Motor neuron (in vitro differentiated cells): ENCODE results near the gene RAB3GAP1. TPM values are rescaled to one million over a fixed set of nuclear protein-coding genes. Genes with fewer than 3 reads are reported as not detected.
A peak's percentile ranks its signal among the peaks of the same experiment; 100 is the strongest.

Source experiments
- ATAC-seq, 8 experiments: fragments of 200-7000 bp; cut with Tn5 transposase; replicated peaks in 6 of 8; 2 replicates each; pipeline ENCODE4 v1.8.0; 2021; ENCODE audit warnings: mild to moderate bottlenecking in 8 of 8, moderate library complexity in 8 of 8
- H3K27ac ChIP-seq, 2 donors: fragments of 250-450 bp; sonication (Bioruptor Pico); 2 replicates each; pipeline ENCODE4 v1.9.0; 2021; ENCODE audit warnings: antibody characterized with exemption in 2 of 2, mild to moderate bottlenecking in 2 of 2, moderate library complexity in 1 of 2
- H3K4me1 ChIP-seq, 2 donors: fragments of 250-450 bp; sonication (Bioruptor Pico); replicated peaks in 1 of 2; 2 replicates each; pipeline ENCODE4 v1.6.1; 2021; ENCODE audit warnings: antibody characterized with exemption in 2 of 2, mild to moderate bottlenecking in 2 of 2, moderate library complexity in 1 of 2
- H3K4me3 ChIP-seq, 5 donors: fragments of 250-450 bp; sonication (Bioruptor Pico); 2 replicates each; pipeline ENCODE4 v1.9.0; 2021; ENCODE audit warnings: antibody characterized with exemption in 5 of 5, mild to moderate bottlenecking in 5 of 5, moderate library complexity in 4 of 5
- WGBS, 10 experiments: fragments of 450-650 bp; shearing (Covaris generic); methylation state at CpG; one replicate each; pipeline ENCODE4 v1.0.0; 2022; 5-methylcytosine and 5-hydroxymethylcytosine counted together
- in situ Hi-C, 9 experiments: fragments of 400-800 bp; cut with MboI; loops; one replicate each; pipeline ENCODE4 v1.15.0; 2021; ENCODE audit warnings: low sequenced_read_pairs in 9 of 9, low pct_unique_long_range_greater_than_20kb in 2 of 9; ENCODE audit not compliant: unreplicated experiment in 9 of 9
- total RNA-seq, 8 experiments: library from RNA; unstranded; fragments of 300-600 nt; gene quantifications; 2 replicates each; pipeline versions ENCODE4 v1.2.3 to v1.2.4, GENCODE V29; 2022

RAB3GAP1 gene
- total RNA-seq, 8 experiments from 2014 or later, result 28.1 to 56.5 (median 39.2) TPM

DNA sequence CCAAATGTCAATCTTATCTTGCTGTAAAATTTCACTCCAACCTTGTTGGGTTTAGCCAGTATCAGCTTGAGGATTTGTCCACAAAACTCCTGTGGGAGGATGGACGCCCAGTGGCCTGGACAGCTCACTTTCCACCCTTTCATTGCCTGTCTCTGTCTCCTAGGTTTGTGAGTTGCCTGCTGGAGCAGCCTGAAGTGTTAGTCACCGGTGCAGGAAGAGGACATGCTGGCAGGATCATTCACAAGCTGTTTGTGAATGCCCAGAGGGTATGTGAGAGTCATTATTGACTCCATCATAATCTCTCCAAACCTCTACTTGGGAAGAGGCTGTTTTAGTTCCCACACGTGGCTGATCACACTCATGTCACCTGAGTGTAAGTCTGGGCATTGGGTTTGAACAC lies 112.3 kb downstream of the RAB3GAP1 start:
- ATAC-seq, result peak in 3 of 8 experiments; percentile 38 to 81 (median 58)
- Histone ChIP-seq H3K27ac (no peak overlapping the region), H3K4me1 (no peaks in the 10 kb centered on the region), H3K4me3 (no peak overlapping the region)
- in situ Hi-C loops, result no loop called here
- 25 to 100% (median 91%) methylated on average over 1 to 3 of the region's 3 CpGs; no CpG with 5 or more reads in 2 of the 10 experiments for WGBS, 10 experiments

DNA sequence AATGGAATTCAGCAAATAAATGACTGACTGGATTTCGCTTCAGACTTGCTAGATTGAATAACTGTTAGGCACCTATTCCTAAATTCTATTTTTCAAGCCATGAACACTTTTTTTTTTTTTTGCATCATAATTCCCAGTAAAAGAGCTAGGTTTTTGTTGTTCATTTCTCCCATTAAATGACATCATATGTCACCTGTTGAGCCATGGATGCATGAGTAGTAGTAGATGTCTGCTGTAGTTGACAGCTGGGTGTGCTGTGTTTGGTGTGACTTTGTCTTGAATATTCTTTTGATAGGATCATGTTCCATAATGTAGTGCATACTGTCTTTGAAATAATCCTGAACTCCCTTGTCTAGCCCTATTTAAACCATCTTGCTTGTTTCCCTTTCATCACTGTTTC lies 115.2 kb downstream of the RAB3GAP1 start:
- H3K27ac ChIP-seq, result no peak overlapping the region
- 86 to 100% (median 100%) methylated on average over 1 of the region's 1 CpG; no CpG with 5 or more reads in 1 of the 10 experiments for WGBS, 10 experiments
- H3K4me3 ChIP-seq, result no peak overlapping the region
- in situ Hi-C loops, result no loop called here
- no peaks in the 10 kb centered on the region for H3K4me1 ChIP-seq
- ATAC-seq, result peak in 2 of 8 experiments; percentile 6 to 8

DNA sequence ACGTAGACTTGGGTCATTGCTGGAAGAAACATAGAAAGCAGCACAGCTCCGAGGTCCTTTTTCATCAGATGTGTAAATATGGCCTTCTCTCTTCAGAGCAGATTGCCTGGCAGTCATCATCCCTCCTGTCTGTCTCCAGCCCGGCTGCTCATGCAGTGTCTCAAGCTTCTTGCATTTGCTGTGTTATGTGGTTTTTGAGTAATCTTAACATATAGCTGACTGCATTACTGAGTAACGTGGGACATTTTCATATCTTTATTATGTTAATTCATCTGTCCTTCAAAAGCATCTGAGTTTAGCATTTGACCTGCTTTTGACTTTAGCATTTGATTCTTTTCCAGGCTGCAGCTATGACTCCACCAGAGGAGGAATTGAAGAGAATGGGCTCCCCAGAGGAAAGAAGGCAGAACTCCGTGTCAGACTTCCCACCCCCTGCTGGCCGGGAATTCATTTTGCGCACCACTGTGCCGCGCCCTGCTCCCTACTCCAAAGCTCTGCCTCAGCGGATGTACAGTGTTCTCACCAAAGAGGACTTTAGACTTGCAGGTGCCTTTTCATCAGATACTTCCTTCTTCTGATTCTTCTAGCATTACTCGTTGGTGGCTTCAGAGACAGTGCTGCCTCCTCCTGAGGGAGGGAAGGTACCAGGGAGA lies 116.2 kb downstream of the RAB3GAP1 start:
- ATAC-seq, result peak in 6 of 8 experiments; percentile 48 to 92 (median 66)
- Histone ChIP-seq H3K4me1 (no peaks in the 10 kb centered on the region), H3K4me3 (no peak overlapping the region), H3K27ac (no peak overlapping the region)
- in situ Hi-C loops, result no loop called here
- WGBS, 10 experiments, result 43 to 97% (median 63%) methylated on average over 3 to 7 of the region's 11 CpGs; no CpG with 5 or more reads in 2 of the 10 experiments

DNA sequence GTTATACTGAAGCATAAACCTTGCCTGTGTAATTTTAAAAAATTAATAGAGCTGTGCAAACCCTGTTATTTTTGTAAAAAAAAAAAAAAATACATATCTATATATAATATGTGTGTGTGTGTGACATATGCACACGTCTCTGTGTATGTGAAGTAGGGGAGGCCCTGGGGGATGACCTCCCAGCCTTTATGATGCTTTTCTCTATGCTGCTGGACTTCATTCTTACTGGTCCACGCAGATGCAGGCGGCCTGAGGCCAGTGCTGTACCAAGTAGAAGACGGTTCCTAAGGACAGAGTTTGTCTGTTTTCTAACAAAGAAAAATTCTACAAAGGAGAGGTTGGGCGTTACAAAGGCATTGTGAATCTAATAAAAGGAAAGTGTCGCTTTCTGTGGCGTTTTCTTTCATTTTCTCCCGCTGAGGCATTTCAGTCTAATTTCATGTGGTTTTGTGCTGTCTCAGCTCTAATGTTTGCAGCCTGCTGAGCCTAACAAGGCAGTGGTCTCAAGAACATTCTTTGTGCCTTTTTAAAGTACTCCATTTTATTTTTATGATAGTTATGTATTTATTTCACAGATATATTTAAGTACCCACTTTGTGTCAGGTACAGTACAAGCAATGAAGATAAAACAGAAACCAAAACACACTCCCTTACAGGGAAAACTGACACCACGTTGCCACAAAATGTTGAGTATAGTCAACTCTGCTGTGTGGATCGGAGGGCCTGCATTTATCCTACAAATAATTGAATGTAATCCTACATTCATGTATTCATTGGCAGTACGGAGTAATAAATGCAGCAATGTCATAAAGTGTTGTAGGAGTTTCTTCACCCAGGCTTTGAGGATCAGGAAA lies 118.0 kb downstream of the RAB3GAP1 start:
- no peak overlapping the region for H3K4me3 ChIP-seq
- 78 to 91% (median 85%) methylated on average over 4 to 10 of the region's 11 CpGs; no CpG with 5 or more reads in 1 of the 10 experiments for WGBS, 10 experiments
- no peak overlapping the region for H3K27ac ChIP-seq
- in situ Hi-C loops, result no loop called here
- no peak for ATAC-seq
- no peaks in the 10 kb centered on the region for H3K4me1 ChIP-seq

DNA sequence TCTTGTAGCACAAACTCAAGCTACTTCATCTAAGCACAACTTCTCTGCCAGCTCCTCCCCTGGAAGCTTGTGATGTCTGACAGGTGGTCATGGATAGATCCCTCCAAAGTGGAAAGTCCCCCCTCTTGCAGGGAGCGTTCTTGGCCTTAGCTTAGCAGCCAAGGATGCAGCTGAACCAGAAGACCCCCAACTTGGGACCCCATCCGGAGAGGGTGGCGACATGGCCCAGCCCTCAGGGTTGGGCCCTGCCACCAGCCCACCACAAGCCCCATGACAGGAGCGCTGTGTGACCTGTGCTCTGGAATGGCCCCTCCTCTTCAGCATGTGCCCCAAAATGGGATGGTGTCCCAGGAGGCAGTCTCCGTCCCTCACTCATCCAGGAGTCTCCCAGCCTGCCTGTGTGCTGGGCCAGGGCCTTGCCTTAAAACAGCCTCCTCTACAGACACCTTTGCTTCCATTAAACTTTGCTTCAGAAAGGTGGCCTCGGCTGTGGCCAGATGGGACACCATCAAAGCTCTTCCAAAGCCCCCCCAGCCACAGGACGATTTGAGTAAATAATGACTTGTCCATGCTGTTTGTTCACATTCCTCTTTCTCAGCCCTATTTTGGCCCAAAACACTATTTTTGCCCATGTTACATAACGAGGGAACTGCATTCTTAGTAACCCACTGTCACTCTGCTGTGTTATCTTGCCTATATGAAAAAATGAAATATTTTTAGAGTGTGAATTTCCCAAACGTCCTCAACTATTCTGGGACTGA lies 122.1 kb downstream of the RAB3GAP1 start:
- Histone ChIP-seq H3K27ac (no peak overlapping the region), H3K4me3 (no peak overlapping the region), H3K4me1 (no peaks in the 10 kb centered on the region)
- 83 to 100% (median 96%) methylated on average over 1 to 5 of the region's 9 CpGs; no CpG with 5 or more reads in 5 of the 10 experiments for WGBS, 10 experiments
- no peak for ATAC-seq
- in situ Hi-C loops, result no loop called here

DNA sequence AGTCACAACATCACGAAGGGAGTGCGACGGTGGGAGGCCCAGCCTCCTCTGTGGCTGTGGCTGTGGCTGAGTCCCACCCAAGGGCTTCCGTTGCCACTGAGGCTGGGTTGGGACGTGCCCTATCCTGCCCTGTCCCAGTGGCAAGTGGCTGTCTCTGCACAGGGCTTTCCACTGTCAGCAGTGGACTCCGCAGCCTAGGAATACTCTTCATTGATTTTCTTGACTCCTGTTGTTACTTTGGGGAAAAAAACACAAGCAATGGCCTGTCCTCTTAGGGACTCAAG lies 122.7 kb downstream of the RAB3GAP1 start:
- ATAC-seq, result no peak
- WGBS, 10 experiments, result 85 to 100% (median 95%) methylated on average over 2 to 4 of the region's 6 CpGs; no CpG with 5 or more reads in 5 of the 10 experiments
- no peak overlapping the region for H3K4me3 ChIP-seq
- H3K4me1 ChIP-seq, result no peaks in the 10 kb centered on the region
- in situ Hi-C loops, result no loop called here
- no peak overlapping the region for H3K27ac ChIP-seq

DNA sequence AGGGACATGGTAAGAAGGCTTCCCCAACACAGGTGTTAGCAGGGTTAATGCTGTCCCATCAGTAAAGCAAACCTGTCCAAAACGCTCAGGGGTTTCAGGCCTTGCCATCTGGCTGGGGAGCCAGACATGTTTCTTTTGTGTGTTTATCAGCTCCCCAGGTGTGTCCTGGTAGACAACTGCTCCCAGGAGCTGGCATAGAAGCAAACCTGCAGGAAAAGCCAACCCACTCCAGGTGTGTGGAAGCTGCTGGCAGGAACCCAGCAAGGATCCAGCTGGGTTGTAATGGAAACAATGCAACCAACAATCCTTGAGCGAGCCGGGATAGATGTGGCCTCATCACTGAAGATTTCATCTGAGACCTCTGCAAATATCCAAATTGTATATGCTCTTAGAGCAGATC lies 123.1 kb downstream of the RAB3GAP1 start:
- Histone ChIP-seq H3K4me1 (no peaks in the 10 kb centered on the region), H3K27ac (no peak overlapping the region), H3K4me3 (no peak overlapping the region)
- WGBS, 10 experiments, result 60 to 100% (median 80%) methylated on average over 1 to 2 of the region's 3 CpGs; no CpG with 5 or more reads in 5 of the 10 experiments
- ATAC-seq, result no peak
- in situ Hi-C loops, result no loop called here

DNA sequence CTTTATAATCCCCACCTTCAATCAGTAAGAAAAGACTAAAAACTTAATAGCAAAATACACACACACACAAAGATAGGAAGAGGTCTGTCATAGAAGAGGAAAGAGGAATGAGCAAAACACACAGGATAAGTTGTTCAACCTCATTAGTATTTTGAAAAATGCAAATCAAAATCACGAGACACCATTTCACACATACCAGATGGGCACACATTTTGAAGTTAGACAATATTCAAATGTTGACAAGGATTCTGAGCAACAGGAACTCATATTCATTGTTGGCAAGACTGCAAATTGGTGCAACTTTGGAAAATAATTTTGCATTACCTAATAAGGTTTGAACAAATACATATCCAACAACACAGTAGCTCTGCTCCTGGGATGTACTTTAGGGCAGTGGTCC lies 127.6 kb downstream of the RAB3GAP1 start:
- Histone ChIP-seq H3K4me3 (no peak overlapping the region), H3K27ac (no peak overlapping the region), H3K4me1 (peaks cover 7% of the 10 kb centered on the region in 2 donors)
- ATAC-seq, result peak in 3 of 8 experiments; percentile 32 to 65 (median 38)
- 0 to 100% (median 100%) methylated on average over 1 of the region's 1 CpG; no CpG with 5 or more reads in 3 of the 10 experiments for WGBS, 10 experiments
- in situ Hi-C loops, result no loop called here

DNA sequence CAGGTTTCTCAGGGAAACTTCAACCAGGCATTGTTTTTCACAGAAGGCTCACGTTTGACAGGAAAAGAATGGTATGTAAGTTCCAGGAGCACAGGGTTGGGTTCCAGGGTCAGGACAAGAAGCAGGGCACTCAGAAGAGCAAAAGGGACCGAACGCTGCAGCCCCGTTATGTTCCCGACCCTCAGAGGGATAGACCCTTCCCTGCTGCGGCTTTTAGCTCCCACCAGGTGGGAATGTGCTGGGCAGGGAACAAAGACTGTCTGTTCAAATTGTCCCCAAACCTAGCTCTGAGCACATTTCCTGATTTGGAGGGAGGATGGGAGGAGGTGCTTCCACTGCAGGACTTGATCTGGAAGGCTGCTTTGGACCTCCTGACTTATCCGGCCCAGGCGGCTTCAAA lies 130.1 kb downstream of the RAB3GAP1 start:
- in situ Hi-C loops, result no loop called here
- ATAC-seq, result no peak
- Histone ChIP-seq H3K27ac (no peak overlapping the region), H3K4me1 (peaks cover 7% of the 10 kb centered on the region in 2 donors), H3K4me3 (no peak overlapping the region)
- 65 to 100% (median 94%) methylated on average over 1 to 7 of the region's 8 CpGs; no CpG with 5 or more reads in 4 of the 10 experiments for WGBS, 10 experiments

DNA sequence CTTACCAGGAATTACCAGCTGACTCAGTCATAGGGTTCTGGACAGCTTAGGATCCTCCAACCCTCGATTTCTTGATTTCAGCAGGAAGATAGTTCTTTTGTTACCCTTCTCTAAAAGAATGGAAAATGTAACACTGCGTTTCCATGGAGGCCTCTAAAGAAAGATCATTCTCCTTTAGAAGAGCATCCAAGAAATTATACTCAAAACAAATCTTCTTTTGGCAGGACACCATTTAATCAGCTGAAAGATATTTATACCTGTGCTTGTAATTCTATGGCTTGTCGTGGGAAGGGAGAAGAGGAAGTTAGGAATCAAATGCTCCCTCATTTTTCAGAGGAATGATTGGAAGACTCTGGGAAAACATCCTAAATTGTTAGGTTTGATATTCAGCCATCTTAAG lies 130.5 kb downstream of the RAB3GAP1 start:
- in situ Hi-C loops, result no loop called here
- Histone ChIP-seq H3K4me1 (peaks cover 7% of the 10 kb centered on the region in 2 donors), H3K27ac (no peak overlapping the region), H3K4me3 (no peak overlapping the region)
- WGBS, 10 experiments, result 60 to 100% (median 85%) methylated on average over 2 to 3 of the region's 3 CpGs
- ATAC-seq, result no peak

DNA sequence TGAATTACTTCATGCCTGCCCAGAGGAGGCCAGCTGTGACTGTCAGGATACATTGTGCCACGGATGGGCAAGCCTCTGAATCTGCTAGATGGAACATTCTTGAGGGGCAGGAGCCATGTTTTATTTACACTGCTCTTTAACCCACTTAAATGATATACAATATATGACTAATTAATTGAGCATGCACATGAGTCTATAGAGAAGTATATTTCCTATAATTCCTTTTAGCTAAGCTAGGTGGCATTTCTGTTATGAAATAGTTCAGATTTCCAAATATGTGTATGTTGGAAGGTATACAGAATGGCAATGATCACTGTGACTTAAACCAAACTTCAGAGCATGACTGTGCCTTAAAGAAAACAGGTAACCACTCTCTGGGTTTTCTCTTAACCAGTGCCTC lies 131.7 kb downstream of the RAB3GAP1 start:
- WGBS, 10 experiments, result 43 to 100% (median 85%) methylated on average over 1 of the region's 1 CpG; no CpG with 5 or more reads in 6 of the 10 experiments
- in situ Hi-C loops, result no loop called here
- H3K4me3 ChIP-seq, result no peak overlapping the region
- peaks cover 7% of the 10 kb centered on the region in 2 donors for H3K4me1 ChIP-seq
- ATAC-seq, result no peak
- no peak overlapping the region for H3K27ac ChIP-seq

DNA sequence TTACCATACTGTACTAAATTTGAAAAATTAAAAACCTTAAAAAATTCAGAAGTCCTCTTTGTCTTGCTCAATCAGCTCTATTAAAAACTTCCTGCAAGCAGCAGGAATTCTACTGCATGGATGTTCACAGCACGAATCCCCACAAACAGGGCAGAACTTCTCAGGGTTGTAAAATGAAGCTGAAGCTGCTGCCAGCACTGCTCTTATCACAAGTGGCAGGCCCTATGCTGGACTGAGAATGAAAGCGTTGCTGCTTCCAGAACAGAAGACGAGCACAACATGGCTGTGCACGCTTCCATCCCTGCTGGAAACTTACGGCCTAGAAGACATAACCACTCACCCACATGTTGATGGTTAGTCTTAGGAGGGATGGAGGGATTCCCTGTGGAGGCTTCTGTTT lies 134.0 kb downstream of the RAB3GAP1 start:
- ATAC-seq, result no peak
- Histone ChIP-seq H3K4me1 (peaks cover 7% of the 10 kb centered on the region in 2 donors), H3K27ac (no peak overlapping the region), H3K4me3 (no peak overlapping the region)
- WGBS, 10 experiments, result 60 to 100% (median 95%) methylated on average over 1 to 5 of the region's 5 CpGs; no CpG with 5 or more reads in 5 of the 10 experiments
- in situ Hi-C loops, result no loop called here

DNA sequence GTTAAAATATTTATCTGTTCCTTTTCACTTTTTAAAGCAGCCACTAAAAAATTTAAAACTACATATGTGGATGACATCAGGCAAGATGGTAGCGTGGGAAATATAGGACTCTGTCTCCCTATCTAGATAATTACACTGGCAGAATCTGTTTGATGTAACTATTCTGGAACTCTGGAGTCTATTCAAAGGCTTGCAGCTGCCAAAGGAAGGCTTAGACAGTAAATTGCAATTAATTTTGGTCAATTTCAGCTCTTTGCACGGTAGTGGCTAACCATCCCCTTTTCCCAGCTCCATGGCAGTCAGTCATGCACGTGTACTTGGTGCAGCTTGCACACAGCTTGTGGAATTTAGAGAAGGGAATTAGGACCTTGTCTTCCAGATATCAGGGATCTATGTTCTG lies 135.2 kb downstream of the RAB3GAP1 start:
- Histone ChIP-seq H3K4me1 (peaks cover 0 to under 1% of the 10 kb centered on the region in 2 donors), H3K4me3 (no peak overlapping the region), H3K27ac (no peak overlapping the region)
- 20 to 100% (median 80%) methylated on average over 1 to 3 of the region's 3 CpGs; no CpG with 5 or more reads in 1 of the 10 experiments for whole genome bisulfite sequencing, 10 experiments
- ATAC-seq, result no peak
- in situ Hi-C loops, result no loop called here
